Nephron progenitor cell (in vitro differentiated cells): Measurements from ENCODE around the gene GHITM.
"Not testable (repeated sequence)": the region's sequence is repeated elsewhere in the genome, so short reads cannot be mapped to it uniquely, and the experiment has no call there.

Experiments used
- DNase-seq: peaks from one replicate; pipeline ENCODE4 v3.0.0; 2021
- H3K27ac Mint-ChIP-seq: 2 replicates; pipeline ENCODE4 v1.8.0; 2021; ENCODE audit warnings: mild to moderate bottlenecking, moderate library complexity, mixed read lengths
- H3K27me3 Mint-ChIP-seq: 2 replicates; pipeline ENCODE4 v1.8.0; 2021; ENCODE audit warnings: mild to moderate bottlenecking, low read depth, mixed read lengths; ENCODE audit not compliant: poor library complexity
- H3K36me3 Mint-ChIP-seq: 2 replicates; pipeline ENCODE4 v1.8.0; 2021; ENCODE audit warnings: low read depth, mixed read lengths
- H3K4me1 Mint-ChIP-seq: 2 replicates; pipeline ENCODE4 v1.8.0; 2021; ENCODE audit warnings: mixed read lengths
- H3K4me3 Mint-ChIP-seq: 2 replicates; pipeline ENCODE4 v1.8.0; 2021; ENCODE audit warnings: mild to moderate bottlenecking, moderate library complexity, mixed read lengths
- H3K9me3 Mint-ChIP-seq: 2 replicates; pipeline ENCODE4 v1.8.0; 2021; ENCODE audit warnings: mild to moderate bottlenecking, moderate library complexity, mixed read lengths
- CTCF ChIP-seq: fragments of 200-600 bp; sonication (generic); IDR thresholded peaks from 2 replicates; pipeline ENCODE4 v1.5.0; 2021; ENCODE audit warnings: antibody characterized with exemption

GHITM gene

GRCh38 chr10:84108797-84109196, 30.5 kb upstream of the GHITM start:
- H3K27me3 Mint-ChIP-seq, result peaks cover 19% of the 10 kb centered on the region
- DNase-seq, result no peak
- TF ChIP-seq CTCF, result no peak
- H3K36me3 Mint-ChIP-seq, result no peaks in the 10 kb centered on the region
- no peak overlapping the region for H3K27ac Mint-ChIP-seq
- H3K9me3 Mint-ChIP-seq, result no peaks in the 10 kb centered on the region
- no peak overlapping the region for H3K4me3 Mint-ChIP-seq
- H3K4me1 Mint-ChIP-seq, result no peaks in the 10 kb centered on the region

- not testable (repeated sequence) for H3K36me3 Mint-ChIP-seq, H3K4me3 Mint-ChIP-seq, H3K9me3 Mint-ChIP-seq, DNase-seq, H3K4me1 Mint-ChIP-seq, H3K27ac Mint-ChIP-seq
- peaks cover 16% of the 10 kb centered on the region for H3K27me3 Mint-ChIP-seq
Observed at GRCh38 chr10:84109772-84110171, 29.5 kb upstream of the GHITM start.

GRCh38 chr10:84113468-84113867, 25.8 kb upstream of the GHITM start:
- not testable (repeated sequence) for H3K4me3 Mint-ChIP-seq, H3K36me3 Mint-ChIP-seq, H3K9me3 Mint-ChIP-seq, DNase-seq, H3K27ac Mint-ChIP-seq
- H3K27me3 Mint-ChIP-seq, result peaks cover 13% of the 10 kb centered on the region
- peaks cover 14% of the 10 kb centered on the region for H3K4me1 Mint-ChIP-seq

- Mint-ChIP-seq H3K27me3 (peaks cover 13% of the 10 kb centered on the region), H3K9me3 (peaks cover 11% of the 10 kb centered on the region), H3K27ac (no peak overlapping the region), H3K36me3 (no peaks in the 10 kb centered on the region), H3K4me3 (no peak overlapping the region), H3K4me1 (peaks cover 17% of the 10 kb centered on the region)
- TF ChIP-seq CTCF, result peak; percentile 38
- DNase-seq, result no peak
Observed at GRCh38 chr10:84114088-84114667, 25.1 kb upstream of the GHITM start.

GRCh38 chr10:84117204-84117603, 22.1 kb upstream of the GHITM start:
- peaks cover 11% of the 10 kb centered on the region for H3K9me3 Mint-ChIP-seq
- H3K36me3 Mint-ChIP-seq, H3K27ac Mint-ChIP-seq, H3K4me3 Mint-ChIP-seq, DNase-seq: not testable (repeated sequence)
- H3K4me1 Mint-ChIP-seq, result peaks cover 17% of the 10 kb centered on the region
- H3K27me3 Mint-ChIP-seq, result peaks cover 11% of the 10 kb centered on the region

- no peak for DNase-seq
- no peaks in the 10 kb centered on the region for H3K36me3 Mint-ChIP-seq
- no peak overlapping the region for H3K4me3 Mint-ChIP-seq
Observed at GRCh38 chr10:84117686-84118394, 21.5 kb upstream of the GHITM start.

More at GRCh38 chr10:84117686-84118394, 21.5 kb upstream of the GHITM start:
- no peak for TF ChIP-seq CTCF
- Mint-ChIP-seq H3K4me1 (peaks cover 17% of the 10 kb centered on the region), H3K27me3 (peaks cover 8% of the 10 kb centered on the region), H3K9me3 (peaks cover 11% of the 10 kb centered on the region), H3K27ac (no peak overlapping the region)
